WTC11 (cell line): Measurements from ENCODE around the gene ATN1.

ENCODE experiments used
- EMX1 ChIP-seq: fragments of 250-450 bp; sonication (Bioruptor Pico); IDR thresholded peaks from 2 replicates; pipeline ENCODE4 v1.8.0; 2021; ENCODE audit warnings: mild to moderate bottlenecking
- TEAD1 ChIP-seq: sonication (generic); formaldehyde crosslinking; IDR thresholded peaks from 2 replicates; pipeline ENCODE4 v1.8.0; 2022; ENCODE audit warnings: mild to moderate bottlenecking, missing genetic modification reagents
- TF ChIP-seq, protein P1 (sequence below): fragments of 200-600 bp; IDR thresholded peaks from 2 replicates; pipeline ENCODE4 v1.8.0; 2022; ENCODE audit warnings: antibody characterized with exemption

DNA sequence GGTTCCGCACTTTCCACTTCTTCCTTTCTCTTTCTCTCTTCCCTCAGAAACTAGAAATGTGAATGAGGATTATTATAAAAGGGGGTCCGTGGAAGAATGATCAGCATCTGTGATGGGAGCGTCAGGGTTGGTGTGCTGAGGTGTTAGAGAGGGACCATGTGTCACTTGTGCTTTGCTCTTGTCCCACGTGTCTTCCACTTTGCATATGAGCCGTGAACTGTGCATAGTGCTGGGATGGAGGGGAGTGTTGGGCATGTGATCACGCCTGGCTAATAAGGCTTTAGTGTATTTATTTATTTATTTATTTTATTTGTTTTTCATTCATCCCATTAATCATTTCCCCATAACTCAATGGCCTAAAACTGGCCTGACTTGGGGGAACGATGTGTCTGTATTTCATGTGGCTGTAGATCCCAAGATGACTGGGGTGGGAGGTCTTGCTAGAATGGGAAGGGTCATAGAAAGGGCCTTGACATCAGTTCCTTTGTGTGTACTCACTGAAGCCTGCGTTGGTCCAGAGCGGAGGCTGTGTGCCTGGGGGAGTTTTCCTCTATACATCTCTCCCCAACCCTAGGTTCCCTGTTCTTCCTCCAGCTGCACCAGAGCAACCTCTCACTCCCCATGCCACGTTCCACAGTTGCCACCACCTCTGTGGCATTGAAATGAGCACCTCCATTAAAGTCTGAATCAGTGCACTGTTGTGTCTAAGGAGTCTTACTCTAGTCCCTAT is 4.6 kb upstream of the ATN1 start:
- TF ChIP-seq EMX1 = no peak
- TF ChIP-seq, protein P1, sequence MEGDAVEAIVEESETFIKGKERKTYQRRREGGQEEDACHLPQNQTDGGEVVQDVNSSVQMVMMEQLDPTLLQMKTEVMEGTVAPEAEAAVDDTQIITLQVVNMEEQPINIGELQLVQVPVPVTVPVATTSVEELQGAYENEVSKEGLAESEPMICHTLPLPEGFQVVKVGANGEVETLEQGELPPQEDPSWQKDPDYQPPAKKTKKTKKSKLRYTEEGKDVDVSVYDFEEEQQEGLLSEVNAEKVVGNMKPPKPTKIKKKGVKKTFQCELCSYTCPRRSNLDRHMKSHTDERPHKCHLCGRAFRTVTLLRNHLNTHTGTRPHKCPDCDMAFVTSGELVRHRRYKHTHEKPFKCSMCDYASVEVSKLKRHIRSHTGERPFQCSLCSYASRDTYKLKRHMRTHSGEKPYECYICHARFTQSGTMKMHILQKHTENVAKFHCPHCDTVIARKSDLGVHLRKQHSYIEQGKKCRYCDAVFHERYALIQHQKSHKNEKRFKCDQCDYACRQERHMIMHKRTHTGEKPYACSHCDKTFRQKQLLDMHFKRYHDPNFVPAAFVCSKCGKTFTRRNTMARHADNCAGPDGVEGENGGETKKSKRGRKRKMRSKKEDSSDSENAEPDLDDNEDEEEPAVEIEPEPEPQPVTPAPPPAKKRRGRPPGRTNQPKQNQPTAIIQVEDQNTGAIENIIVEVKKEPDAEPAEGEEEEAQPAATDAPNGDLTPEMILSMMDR = no peak
- TF ChIP-seq TEAD1 = no peak
